Non-pigmented ciliary epithelial cell (primary cell): ENCODE data around the gene BFSP2.
A peak's percentile ranks its signal among the peaks of the same experiment; 100 is the strongest.

Experiments used
- DNase-seq: peaks from one replicate; pipeline ENCODE4 v3.0.0-alpha.2; 2010; ENCODE audit warnings: low read depth

The BFSP2 gene

DNA sequence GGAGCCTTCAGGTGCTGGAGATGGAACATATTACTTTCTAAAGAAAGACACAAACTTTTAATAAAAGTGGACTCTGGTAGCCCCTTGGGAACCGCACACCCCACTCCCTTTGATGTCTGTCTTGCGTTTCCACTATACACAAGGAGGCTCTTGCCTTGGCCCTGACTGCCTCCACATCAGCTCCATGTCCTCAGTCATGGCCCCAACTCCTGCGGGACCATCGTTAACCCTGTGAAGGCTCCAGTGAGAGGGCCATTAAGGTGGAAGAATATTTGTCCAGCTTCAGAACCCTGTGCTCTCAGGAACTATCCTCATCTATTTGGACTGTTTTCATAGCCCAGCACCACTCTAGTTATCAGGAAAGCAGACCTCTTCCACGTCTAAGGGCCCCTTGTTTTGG is 16.1 kb upstream of the BFSP2 start:
- DNase-seq: no peak

DNA sequence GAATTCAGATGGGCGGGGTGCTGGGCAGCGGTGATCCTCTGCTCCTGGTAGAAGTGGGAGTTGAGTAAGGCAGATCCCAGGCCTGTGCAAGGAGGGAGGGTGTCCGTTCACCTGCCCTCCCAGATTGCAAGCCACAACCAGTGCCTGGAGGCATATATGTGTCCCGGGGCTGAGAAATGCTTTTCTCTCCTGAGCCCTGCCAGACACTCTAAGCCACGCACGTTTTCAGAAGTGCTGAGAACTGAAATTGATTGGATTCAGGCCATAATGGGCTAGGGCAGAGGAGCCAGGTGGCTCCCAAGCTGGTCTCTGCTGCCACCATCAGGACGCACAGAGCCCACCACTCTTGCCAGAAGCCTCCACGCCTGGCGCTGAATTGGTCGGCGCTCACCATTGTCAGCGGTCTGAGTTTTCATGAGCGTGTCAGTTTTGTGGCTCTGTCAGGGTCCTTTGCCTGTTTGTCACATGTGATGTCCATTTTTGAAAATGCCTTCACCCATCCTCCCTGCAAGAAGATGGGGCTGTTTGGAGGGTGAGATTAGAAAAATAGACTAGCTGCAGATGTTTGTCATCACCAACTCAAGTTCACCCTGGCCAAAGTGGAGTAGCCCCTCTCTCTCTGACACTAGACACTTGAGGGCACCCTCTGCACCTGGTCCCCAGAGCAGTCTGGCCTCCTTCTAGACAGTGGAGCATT is 15.4 kb upstream of the BFSP2 start:
- peak; percentile 24 for DNase-seq

DNA sequence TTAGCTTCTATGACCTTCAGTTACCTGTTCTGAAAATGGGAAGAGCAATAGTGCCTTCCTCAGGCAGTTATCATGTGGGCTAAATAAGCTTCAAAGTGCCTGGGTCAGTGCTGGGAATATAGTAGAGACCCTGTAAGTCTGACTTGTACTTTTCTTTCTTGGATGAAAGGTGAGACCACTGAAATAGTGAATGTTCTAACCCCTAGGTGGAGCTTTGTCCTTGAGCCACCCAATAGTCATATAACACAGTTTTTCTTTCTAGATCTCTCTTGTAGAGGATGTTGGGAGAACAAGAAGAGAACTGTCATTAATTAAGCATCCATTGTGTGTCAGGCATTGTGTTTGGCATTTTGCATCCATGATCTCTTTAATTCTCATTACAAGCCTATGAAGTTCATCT is 13.0 kb upstream of the BFSP2 start:
- no peak for DNase-seq

DNA sequence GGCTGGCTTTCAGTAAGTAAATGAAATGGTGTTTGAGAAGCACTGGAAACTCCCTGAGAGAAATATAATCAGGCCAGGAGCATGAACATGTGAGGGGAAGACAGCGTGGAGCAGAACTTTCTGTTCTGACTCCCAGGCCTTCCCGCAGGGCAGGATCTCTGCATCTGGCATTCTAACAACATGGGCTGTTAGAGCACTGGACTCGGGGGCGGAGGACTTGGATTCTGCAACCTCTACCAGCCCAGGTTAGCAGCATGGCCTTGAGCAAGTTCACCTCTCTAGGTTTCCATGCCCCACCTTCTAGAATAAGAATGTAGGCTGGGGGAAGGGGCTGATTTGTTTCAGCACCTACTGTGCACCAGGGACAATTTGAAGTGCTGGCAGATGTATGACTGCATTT is 12.5 kb upstream of the BFSP2 start:
- no peak for DNase-seq

DNA sequence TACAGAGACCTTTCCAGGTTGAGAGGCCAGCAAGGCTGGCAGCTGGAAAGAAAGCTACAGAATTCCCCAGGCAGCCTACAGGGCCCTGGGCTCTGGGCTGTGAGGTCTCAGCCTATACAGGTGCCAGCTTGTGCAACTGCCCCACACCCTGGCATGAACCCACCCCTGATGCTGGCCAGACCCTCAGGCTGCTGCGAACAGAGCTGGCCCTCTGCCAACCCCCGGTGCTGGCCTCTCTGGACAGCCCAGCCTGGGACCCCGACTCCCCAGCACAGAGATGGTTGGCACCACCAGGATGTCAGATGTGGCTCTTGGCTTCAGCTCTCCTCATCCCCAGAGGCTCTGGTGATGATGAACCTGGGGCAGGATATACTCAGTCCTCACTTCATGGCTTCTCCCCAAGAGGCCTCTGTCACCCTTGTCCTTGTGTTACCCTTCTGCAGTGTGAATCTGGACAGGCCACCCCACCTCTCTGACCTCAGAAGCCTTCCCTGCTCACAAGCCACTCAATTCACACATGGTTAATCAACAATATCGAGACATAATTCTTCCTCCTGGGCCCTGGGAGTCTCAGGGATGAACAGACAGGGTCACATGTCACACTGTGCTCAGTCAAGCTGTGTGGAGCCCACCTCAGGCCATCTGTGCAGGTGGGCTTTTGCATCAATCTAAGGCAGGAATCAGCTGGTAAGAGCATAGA is 11.0 kb upstream of the BFSP2 start:
- no peak for DNase-seq

DNA sequence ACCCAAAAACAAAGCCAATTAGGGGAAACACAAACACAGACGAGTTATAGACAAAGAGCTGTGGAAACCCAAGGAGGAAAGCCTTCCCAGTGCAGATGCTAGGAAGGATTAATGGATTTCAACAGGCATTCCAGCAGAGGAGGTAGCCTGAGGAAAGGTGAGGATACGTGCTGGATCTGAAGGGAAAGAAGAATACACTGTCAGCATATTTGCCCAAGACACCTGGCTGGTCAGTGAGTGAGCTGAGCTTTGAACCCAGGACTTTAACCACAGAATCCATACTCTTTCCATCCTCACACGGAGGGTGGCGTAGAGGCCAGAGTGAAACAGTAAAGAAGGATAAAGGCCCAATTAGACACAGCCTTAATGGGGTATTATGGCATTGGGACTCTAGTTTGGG is 9.1 kb upstream of the BFSP2 start:
- DNase-seq: no peak

DNA sequence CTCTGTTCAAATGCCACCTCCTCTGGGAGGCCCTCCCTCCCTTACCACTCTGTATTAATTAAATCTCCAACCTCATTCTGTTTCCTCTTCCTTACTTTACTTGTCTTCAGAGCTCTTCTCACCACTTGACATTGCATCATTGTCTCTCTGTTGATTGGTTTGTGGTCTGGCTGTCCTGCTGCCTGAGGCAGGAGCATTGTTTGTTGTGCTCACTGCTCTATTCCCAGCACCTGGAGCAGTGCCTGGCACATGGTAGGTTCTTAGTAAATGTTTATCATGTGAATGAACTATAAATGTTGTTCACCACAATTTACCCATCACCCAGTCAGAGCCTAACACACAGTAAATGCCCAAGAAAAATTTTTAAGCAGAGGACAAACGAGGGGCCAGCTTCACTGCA is 6.7 kb upstream of the BFSP2 start:
- no peak for DNase-seq

DNA sequence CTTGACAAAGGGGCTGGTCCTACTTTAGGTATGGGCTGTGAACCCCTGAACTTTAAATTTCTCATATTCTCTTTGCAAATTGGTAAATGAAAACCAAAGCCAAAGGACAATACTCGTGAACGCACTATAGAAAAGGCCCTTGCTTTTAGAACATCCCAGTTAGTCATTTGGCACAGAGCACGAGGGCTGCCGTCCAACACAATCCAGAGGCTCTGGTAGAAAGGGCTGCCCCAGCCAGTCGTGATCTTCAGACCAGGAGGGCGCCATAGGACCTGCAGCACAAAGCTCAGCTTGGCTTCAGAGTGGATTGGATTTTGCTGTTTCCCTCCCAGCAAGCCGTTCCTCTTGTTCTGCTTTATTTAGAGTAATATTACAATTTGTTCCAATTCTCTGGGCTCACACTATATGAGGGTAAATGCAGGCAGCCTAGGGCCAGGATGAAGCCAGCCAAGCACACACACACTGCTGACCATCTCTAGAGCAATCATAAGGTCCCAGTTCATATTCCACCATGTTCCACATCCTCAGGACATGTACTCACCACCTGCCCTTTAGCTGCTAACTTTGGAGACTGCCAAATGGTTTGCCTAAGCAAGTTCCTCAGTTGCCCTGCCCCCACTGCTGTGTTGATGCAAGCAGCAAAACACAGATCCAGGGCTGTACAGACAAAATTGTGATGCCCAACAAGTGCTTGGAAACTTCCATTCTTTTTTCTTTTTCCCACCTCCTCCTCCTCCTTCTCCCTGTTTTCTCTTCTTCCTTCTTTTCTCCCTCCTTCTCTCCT is 6.0 kb upstream of the BFSP2 start:
- no peak for DNase-seq

DNA sequence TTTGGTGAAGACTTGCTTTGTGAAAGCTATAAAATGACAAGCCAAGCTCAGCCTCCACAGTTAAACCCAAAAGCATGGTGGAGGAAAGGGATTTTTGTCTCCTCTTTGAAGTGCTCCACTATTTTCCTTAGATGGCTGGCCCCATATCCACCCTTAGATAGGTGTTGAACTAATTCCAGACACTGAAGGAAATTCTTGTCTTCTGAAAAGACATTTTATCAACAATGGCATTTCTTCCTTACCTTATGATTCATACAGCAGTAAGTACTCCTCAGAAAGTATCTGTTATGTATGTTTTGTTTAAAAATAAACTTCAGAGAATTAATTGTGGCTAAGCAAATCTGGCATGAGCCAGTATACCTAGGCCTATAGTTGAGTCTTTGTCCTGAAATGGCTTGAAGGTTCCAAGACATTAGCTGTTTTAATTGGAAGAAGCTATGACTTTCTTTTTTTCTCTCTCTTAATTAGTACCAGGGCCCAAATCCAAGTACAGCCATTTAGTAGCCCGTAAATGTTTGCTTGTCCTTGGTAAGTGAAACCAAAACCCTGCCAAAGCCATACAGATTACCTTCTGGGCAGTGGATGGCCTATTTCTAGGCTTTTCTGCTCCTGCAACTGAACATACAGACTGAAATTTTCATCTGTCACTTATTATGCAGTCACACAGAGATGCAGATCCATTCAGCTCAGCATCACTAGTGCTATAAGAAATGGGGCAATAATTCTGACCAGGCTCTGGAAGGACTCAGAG is 5.1 kb upstream of the BFSP2 start:
- DNase-seq: no peak

DNA sequence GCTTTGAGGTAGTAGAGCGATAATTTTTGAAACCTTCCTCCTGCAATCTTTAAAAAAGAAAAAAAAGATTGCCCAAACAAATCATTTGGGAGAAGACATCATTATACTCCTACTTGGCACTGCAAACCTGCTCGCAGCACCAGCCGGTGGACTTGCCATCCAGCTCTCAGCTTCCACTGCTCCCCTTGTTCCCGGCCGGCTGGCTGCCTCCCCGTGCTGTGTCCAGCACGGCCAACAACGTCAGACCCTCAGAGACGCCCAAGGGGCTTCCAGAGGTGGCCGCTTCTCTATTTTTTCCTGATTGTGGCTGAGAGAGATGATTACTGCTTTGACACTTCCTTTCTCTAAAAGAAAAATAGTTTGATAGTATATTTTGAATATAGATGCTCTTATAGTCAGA is 3.0 kb upstream of the BFSP2 start:
- DNase-seq: no peak

DNA sequence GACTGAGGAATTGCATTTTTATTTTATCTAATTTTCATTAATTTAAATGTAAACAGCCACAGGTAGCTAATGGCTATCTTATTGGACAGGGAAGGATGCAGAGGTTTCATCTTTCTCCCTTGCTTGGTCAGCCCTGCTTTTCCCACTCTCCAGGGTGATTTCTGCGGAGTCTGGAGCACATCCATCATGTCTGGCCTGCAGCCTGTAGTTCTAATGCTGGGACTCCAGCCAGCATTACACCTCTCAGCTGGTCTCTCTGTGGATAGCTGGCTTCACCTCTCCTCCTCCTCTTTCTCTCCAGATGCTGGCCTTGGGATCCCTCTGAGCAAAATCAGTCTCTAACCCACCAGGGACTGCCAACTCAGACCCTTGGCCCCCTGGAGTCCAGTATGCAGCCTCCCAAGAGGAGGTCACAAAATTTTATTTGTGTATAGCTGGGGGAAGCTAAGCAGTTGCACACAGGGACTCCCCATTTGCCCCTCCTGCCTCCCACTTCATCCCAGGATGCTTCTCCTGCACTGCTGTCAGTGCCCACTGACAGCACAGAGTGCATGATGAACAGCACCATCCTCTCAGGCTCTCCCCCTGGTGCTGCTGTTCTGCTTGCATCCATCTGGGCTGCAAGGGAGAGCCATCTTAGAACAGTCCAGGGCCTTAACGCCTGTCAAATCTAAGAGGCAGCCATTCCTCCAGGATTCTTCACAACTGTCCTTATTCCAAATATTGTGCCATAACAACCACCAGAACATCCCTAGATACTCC is 1.7 kb downstream of the BFSP2 start:
- no peak for DNase-seq

DNA sequence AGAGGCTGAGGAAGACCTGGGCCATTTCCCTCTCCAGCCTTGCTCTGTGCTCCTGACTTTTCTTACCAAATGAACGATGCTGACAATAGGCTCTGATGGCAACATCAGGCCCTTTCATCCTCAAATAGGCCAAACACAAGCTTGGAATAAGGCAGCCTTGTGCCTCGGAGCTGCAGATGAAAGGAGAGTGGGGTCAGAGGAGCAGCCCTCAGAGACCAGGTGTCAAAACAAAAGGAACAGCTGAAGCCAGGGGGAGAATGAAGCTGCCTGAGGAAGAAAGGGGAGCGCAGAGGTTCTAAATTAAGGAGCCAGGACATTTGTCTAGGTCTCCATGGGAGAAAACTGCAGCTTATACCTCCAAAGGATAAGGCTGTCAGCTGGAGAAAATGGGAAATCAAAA is 5.1 kb downstream of the BFSP2 start:
- no peak for DNase-seq

DNA sequence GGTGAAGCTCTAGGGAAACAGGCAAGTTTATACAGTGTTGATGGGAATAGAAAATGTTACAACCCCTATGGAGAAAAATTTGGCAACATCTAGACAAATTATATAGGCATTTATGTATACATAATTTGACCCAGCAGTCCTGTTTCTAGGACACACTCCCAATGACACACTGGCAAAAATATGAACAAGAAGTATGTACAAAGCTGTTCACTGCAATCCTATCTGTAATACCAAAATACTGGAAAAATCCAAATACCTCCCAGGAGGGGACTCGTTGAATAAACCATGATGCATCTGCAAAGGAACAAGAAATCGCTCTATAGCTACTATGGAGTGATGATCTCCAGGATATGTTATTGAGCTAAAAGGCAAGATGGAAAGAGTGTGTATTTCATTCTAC is 8.5 kb downstream of the BFSP2 start:
- DNase-seq: no peak

DNA sequence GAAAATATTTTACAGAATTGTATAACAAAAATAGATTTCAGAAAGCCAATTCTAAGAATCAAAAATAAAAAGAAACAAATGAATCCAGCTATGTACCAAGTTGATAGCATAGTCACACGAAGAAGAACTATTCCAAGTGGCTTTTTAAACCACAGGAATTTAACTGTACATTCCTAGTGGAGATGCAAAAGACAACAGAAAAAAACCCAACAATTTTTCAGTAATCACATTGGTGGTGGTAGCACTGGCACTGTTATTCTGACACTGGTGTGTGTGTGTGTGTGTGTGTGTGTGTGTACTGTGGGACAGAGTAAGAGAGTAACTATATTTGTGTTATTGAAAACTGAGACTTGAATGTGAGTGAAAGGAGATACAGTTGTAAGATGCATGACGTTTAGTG is 9.1 kb downstream of the BFSP2 start:
- DNase-seq: peak; percentile 24

DNA sequence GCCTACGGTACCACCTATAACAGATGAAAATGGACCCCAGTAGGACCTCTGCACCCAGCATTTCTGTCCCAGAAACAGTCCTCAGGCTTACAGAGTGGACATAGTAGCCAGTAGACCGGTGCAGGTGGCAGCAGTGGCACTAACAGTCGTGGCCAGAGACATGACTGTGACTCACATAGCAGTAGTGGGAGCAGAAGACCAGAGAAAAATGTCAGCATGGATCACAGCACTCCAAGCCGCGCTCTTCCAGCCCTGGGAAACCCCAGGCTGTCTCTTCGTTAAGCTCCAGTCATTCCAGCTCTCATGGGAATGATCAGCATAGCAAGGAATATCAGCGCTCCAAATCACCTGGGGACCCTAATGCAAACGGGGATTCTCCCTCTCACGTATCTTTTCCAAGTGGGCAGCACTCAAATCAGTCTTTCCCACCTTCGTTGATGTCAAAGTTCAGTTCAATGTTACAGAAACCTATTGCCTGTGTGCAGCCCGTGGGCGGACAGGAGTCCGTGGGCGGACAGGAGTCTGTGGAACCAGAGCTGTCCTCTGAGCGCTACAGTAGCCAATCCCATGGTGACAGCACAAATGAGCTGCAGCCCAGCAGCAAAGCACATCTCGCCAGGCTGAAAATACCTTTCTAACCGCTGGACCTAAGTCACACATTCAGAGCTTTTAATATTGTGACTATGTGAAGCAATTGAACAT is 10.5 kb downstream of the BFSP2 start:
- no peak for DNase-seq

DNA sequence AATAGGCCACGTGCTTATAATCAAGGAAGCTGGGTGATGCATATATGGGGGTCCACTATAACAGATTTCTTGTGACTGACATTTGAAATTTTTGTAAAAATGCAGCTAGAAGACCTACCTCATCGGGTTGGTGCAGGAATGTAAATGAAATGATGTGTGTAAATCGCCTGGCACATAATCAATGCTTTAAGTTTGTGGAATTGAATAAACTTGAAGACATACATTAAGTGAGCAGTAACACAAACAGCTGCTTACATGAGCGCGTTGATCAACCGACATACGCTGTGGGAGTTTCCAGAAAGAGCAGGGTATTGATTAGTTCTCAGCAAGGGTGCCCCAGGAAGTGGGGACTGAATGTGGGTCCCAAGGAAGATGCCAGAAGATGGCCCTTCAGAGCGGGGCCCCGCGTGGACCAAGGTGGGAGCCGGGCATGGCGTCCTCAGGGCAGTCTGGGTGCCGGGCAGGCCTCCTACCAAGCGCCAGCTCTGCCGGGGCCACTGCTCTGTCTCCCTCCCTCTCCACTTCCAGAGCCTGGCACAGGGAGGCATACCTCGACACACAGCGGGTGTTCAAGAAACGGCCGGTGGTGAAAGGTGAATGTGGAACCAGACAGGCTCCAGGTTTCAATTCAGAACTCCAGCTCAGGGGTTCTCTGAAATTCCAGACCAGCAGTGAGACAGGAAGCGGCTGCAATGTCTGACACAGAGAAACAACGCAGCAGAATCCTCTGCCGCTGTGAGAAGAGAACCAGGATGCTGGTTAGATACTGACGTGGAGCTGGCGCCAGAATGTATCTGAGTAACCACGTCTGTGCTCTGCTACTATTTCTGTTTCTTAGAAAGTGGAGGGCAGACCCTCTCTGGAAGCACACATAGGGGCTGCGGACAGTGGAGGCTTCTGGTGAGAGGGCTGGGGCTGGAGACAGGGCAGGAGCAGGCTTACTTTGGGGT is 12.6 kb downstream of the BFSP2 start:
- no peak for DNase-seq

DNA sequence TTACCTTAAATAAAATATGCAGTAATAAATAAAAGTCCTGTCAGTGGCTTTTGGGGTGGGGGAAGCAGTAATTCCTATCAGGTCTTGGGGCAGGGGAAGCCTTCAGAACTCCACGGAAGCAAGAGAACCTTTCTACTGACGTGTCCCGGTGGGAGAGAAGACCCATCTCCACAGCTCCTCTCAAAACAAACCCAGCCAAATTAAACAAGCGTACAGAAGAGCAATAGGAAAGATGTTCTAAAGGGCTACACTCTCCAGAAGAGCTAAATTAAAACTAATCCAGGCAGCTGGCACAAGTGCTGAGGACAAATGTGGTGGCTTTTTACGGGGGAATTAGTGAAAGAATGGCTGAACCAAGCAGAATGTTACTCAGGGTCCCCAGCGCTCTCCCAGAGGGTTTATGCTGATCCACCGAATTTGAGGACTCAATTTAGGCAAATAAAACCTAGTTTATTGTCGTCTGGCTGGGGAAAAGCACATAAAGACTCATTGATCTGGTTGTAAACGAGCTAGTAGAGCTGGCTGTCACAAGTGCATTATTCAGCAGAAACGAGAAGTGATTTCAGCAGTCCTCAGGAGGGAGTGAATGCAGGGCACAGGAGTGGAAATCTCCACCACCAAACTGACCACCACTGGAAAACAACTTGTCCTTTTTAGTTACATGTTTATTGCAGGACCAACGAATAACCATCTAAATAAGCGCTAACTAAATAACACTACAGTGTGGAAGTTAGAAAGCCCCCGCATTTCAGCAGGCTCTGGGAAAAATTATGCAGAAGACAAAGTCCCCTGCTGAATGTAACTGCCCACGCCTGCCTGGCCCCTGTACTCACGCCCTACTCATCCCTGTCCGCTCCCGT is 13.5 kb downstream of the BFSP2 start:
- DNase-seq: no peak

DNA sequence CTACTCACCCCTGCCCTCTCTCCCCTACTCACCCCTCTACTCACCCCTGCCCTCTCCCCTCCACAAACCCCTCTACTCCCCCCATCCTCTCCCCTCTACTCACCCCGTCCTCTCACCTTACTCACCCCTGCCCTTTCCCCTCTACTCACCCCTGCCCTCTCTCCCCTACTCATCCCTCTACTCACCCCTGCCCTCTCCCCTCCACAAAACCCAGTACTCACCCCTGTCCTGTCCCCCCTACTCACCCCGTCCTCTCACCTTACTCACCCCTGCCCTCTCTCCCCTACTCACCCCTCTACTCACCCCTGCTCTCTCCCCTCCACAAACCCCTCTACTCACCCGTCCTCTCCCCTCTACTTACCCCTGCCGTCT is 14.2 kb downstream of the BFSP2 start:
- no peak for DNase-seq

DNA sequence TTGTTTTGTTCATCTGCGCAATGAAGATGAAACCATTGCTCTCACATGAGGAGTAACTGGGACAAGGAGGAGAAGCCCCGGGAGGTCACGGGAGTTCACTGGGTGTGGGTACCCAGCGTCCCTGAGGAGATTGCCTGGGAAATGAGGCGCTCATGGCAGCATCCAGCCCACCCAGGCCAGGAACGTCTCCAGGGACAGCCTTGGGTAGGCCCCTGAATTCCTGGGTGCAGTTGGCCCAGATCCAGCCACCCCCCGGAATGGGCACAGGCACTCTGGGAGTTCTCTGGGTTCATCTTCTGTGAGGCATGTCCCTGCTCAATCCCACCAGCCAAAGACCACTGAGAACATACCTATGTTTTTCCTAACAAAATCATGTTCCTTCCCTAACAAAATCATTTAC is 18.5 kb downstream of the BFSP2 start:
- no peak for DNase-seq
